HepG2 (cell line): ENCODE results near the gene MRM3. TPM values are rescaled to one million over a fixed set of nuclear protein-coding genes. Genes with fewer than 3 reads are reported as not detected.

ENCODE experiments used
- CERS6 ChIP-seq: sonication (generic); formaldehyde crosslinking; IDR thresholded peaks from 2 replicates; pipeline ENCODE4 v1.5.0; 2020; ENCODE audit warnings: missing genetic modification reagents
- DRAP1 ChIP-seq: IDR thresholded peaks from 2 replicates; pipeline ENCODE4 v1.6.1; 2016; ENCODE audit warnings: missing genetic modification reagents, missing compliant biosample characterization
- ELK4 ChIP-seq: sonication (generic); formaldehyde crosslinking; IDR thresholded peaks from 2 replicates; pipeline ENCODE4 v1.9.0; 2021; ENCODE audit warnings: missing genetic modification reagents, borderline replicate concordance
- FOXC1 ChIP-seq: sonication (generic); formaldehyde crosslinking; IDR thresholded peaks from 2 replicates; pipeline ENCODE4 v1.8.0; 2022; ENCODE audit warnings: mild to moderate bottlenecking, missing genetic modification reagents, borderline replicate concordance
- IKZF1 ChIP-seq: fragments of 450-650 bp; IDR thresholded peaks from 2 replicates; pipeline ENCODE4 v1.7.1; 2016
- IRX3 ChIP-seq: sonication (generic); formaldehyde crosslinking; IDR thresholded peaks from 2 replicates; pipeline ENCODE4 v1.8.1; 2023; ENCODE audit warnings: mild to moderate bottlenecking, low read depth, missing genetic modification reagents, borderline replicate concordance
- LRRFIP1 ChIP-seq: sonication (generic); formaldehyde crosslinking; conservative IDR thresholded peaks from 2 replicates; pipeline ENCODE4 v1.4.0; 2020; ENCODE audit warnings: missing genetic modification reagents
- MAF1 ChIP-seq: sonication (generic); formaldehyde crosslinking; IDR thresholded peaks from 2 replicates; pipeline ENCODE4 v1.5.0; 2020; ENCODE audit warnings: missing genetic modification reagents, borderline replicate concordance
- MEF2D ChIP-seq: sonication (generic); formaldehyde crosslinking; IDR thresholded peaks from 2 replicates; pipeline ENCODE4 v1.5.1; 2020; ENCODE audit warnings: mild to moderate bottlenecking, missing genetic modification reagents
- NFATC3 ChIP-seq: sonication (generic); formaldehyde crosslinking; IDR thresholded peaks from 2 replicates; pipeline ENCODE4 v1.5.1; 2020; ENCODE audit warnings: mild to moderate bottlenecking, missing genetic modification reagents
- PAF1 ChIP-seq: IDR thresholded peaks from 2 replicates; pipeline ENCODE4 v1.6.1; 2016; ENCODE audit warnings: missing genetic modification reagents, missing compliant biosample characterization
- RBM22 ChIP-seq: fragments of 200-400 bp; formaldehyde crosslinking; optimal IDR thresholded peaks from 2 replicates; pipeline ENCODE3; 2017; ENCODE audit warnings: mild to moderate bottlenecking, low read length, moderate library complexity
- TEAD2 ChIP-seq: sonication (generic); formaldehyde crosslinking; IDR thresholded peaks from 2 replicates; pipeline ENCODE4 v1.9.0; 2021; ENCODE audit warnings: missing genetic modification reagents
- TERF1 ChIP-seq: sonication (generic); formaldehyde crosslinking; IDR thresholded peaks from 2 replicates; pipeline ENCODE4 v1.8.0; 2022; ENCODE audit warnings: mild to moderate bottlenecking, missing genetic modification reagents, moderate library complexity
- ZFP37 ChIP-seq: sonication (generic); formaldehyde crosslinking; IDR thresholded peaks from 2 replicates; pipeline ENCODE4 v1.4.0; 2020; ENCODE audit warnings: missing genetic modification reagents, borderline replicate concordance
- ZNF329 ChIP-seq: sonication (generic); formaldehyde crosslinking; IDR thresholded peaks from 2 replicates; pipeline ENCODE4 v1.9.0; 2021; ENCODE audit warnings: low read depth, mild to moderate bottlenecking, missing genetic modification reagents
- ZNF331 ChIP-seq: sonication (generic); formaldehyde crosslinking; IDR thresholded peaks from 2 replicates; pipeline ENCODE4 v1.4.0; 2020; ENCODE audit warnings: missing genetic modification reagents
- ZNF430 ChIP-seq: sonication (generic); formaldehyde crosslinking; IDR thresholded peaks from 2 replicates; pipeline ENCODE4 v1.9.0; 2021; ENCODE audit warnings: mild to moderate bottlenecking, missing genetic modification reagents
- ZNF503 ChIP-seq: sonication (generic); formaldehyde crosslinking; IDR thresholded peaks from 2 replicates; pipeline ENCODE4 v1.4.0; 2020; ENCODE audit warnings: missing genetic modification reagents
- ZNF788 ChIP-seq: sonication (generic); formaldehyde crosslinking; IDR thresholded peaks from 2 replicates; pipeline ENCODE4 v1.5.0; 2020; ENCODE audit warnings: mild to moderate bottlenecking, missing genetic modification reagents, borderline replicate concordance
- ZSCAN29 ChIP-seq: sonication (generic); formaldehyde crosslinking; conservative IDR thresholded peaks from 2 replicates; pipeline ENCODE4 v1.4.0; 2020; ENCODE audit warnings: mild to moderate bottlenecking, missing genetic modification reagents
- polyA plus RNA-seq, 8 experiments: library from polyadenylated mRNA; depleted of rRNA in 3 of 8; stranded (reverse) in 7 of 8; unstranded in 1 of 8; fragments of >200 nt; fragmentation: Illumina TruSeq in 4 of 8; extraction: Trizol in 4 of 8; gene quantifications; 2 replicates each; pipeline versions ENCODE4 v1.2.1 to v1.2.3, GENCODE V29; 2011 to 2016; ENCODE audit warnings: low read depth in 4 of 8, missing spikeins in 1 of 8, mixed read lengths in 1 of 8; ENCODE audit not compliant: insufficient read depth in 1 of 8
- total RNA-seq, 5 experiments: library from RNA; depleted of rRNA; stranded (reverse); fragments of >200 nt; fragmentation: Illumina TruSeq; extraction: Trizol; gene quantifications; 2 replicates each; pipeline ENCODE4 v1.2.3, GENCODE V29; 2016; ENCODE audit warnings: low read depth in 1 of 5

MRM3 gene
- total and polyA plus RNA-seq, 2 of the 13 experiments (the other 11 are each of a cell fraction or from before 2014, with no cell fraction given), result 12.3 to 25.5 TPM

GRCh38 chr17:781805-782731, at the start of gene MRM3, which contains the start of gene GLOD4 (continued):
- TF ChIP-seq TEAD2, result no peak
- 0 out of 2 replicates have a peak, but pooled peaks have one; percentile 74 for TF ChIP-seq IRX3 (CRISPR knock-in tag)
- TF ChIP-seq ZNF788 (CRISPR knock-in tag), result peak; percentile 99
- peak; percentile 11 for TF ChIP-seq RBM22
- TF ChIP-seq ZNF503 (CRISPR knock-in tag), result no peak; the same call in none of the 2 replicates
- TF ChIP-seq ZNF329 (CRISPR knock-in tag), result peak; percentile 72; the same call in 1 of the 2 replicates
- no peak for TF ChIP-seq LRRFIP1 (CRISPR knock-in tag)
- peak; percentile 91 for TF ChIP-seq ZNF331 (CRISPR knock-in tag)
- peak; percentile 79 for TF ChIP-seq DRAP1 (CRISPR knock-in tag)
- peak; percentile 52 for TF ChIP-seq MEF2D (CRISPR knock-in tag)
- TF ChIP-seq PAF1 (CRISPR knock-in tag), result no peak
- no peak; the same call in 1 of the 2 replicates for TF ChIP-seq FOXC1 (CRISPR knock-in tag)
- TF ChIP-seq ZSCAN29 (CRISPR knock-in tag), result 0 out of 2 replicates have a peak, but pooled peaks have one; percentile 76
- TF ChIP-seq MAF1, result no peak
- TF ChIP-seq IKZF1, result no peak
- peak; percentile 96 for TF ChIP-seq ZNF430 (CRISPR knock-in tag)
- peak; percentile 89; the same call in 1 of the 2 replicates for TF ChIP-seq NFATC3 (CRISPR knock-in tag)
- TF ChIP-seq ELK4 (CRISPR knock-in tag), result no peak
- no peak for TF ChIP-seq CERS6 (CRISPR knock-in tag)
- no peak for TF ChIP-seq ZFP37
- TF ChIP-seq TERF1 (CRISPR knock-in tag), result no peak
